ENCODE data around the gene IFT81. TPM values are rescaled to one million over a fixed set of nuclear protein-coding genes. Genes with fewer than 3 reads are reported as not detected.

The IFT81 gene
- total RNA-seq, 1 donor from 2014 or later = 4.3 TPM

DNA sequence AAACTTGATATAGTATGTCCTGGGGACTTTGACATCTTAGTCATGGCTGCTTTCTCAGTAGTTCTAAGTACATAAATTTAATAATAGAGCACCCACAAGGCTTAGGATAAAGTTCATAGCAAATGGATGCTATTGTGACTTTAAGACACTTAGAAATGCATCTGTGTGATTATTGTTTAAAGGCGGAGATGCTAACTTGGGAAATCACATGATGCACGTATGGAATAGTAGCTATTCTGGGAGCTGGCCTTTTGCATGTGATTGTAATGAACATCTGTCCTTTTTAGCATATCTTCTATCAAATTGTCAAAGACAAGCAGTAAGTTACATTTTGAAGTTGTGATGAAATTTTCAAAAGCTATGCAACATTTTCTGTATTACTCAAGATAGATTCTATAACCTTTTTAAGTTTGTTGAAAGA is 110.2 kb downstream of the IFT81 start:
- CTCF ChIA-PET = interaction anchor here (1.0 kb wide), 1 partner anchor 654 kb away, joined by 3 read pairs; no protein-coding TSS in a partner anchor
- TF ChIP-seq, protein P1, sequence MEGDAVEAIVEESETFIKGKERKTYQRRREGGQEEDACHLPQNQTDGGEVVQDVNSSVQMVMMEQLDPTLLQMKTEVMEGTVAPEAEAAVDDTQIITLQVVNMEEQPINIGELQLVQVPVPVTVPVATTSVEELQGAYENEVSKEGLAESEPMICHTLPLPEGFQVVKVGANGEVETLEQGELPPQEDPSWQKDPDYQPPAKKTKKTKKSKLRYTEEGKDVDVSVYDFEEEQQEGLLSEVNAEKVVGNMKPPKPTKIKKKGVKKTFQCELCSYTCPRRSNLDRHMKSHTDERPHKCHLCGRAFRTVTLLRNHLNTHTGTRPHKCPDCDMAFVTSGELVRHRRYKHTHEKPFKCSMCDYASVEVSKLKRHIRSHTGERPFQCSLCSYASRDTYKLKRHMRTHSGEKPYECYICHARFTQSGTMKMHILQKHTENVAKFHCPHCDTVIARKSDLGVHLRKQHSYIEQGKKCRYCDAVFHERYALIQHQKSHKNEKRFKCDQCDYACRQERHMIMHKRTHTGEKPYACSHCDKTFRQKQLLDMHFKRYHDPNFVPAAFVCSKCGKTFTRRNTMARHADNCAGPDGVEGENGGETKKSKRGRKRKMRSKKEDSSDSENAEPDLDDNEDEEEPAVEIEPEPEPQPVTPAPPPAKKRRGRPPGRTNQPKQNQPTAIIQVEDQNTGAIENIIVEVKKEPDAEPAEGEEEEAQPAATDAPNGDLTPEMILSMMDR (IDR thresholded peaks at IDR 0.05) = no peak

DNA sequence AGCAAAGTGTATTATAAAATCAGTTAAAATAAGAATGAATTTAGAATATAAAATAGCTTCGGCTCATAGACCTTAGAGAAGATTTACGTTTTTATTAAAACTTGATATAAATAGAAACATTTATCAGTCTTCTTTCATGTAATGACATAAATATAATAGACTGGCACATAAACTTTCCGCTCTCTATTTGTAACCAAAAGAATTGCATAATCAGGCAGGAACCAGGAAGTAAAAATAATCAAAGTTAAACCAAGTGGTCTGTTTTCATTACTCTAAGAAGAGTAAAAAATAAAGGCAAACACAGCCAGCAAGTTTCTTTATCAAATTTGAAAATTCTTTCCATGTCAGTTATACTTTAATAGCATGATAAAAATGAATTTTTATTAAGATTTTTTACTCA is 110.6 kb downstream of the IFT81 start:
- H3K9me3 Mint-ChIP-seq = no peaks in the 10 kb centered on the region
- H3K4me1 Mint-ChIP-seq = peaks cover 7% of the 10 kb centered on the region
- DNase-seq (no peak), ATAC-seq (ENCODE audit: low read depth) (no peak)
- H3K27me3 Mint-ChIP-seq = peaks cover under 1% of the 10 kb centered on the region
- intact Hi-C loops (cut with micrococcal nuclease) = no loop called here
- no peak overlapping the region for H3K27ac Mint-ChIP-seq
- TF ChIP-seq, protein P1 (IDR thresholded peaks at IDR 0.05) = no peak
- H3K4me3 Mint-ChIP-seq = no peak overlapping the region
- no peaks in the 10 kb centered on the region for H3K36me3 Mint-ChIP-seq (ENCODE audit: low read depth)
- CTCF ChIA-PET = no interaction called here
- POLR2A ChIA-PET = no interaction called here

More for the DNA sequence above, 110.2 kb downstream of the IFT81 start:
- ATAC-seq (ENCODE audit: low read depth) = no peak
- H3K27ac Mint-ChIP-seq = no peak overlapping the region
- peaks cover 7% of the 10 kb centered on the region for H3K4me1 Mint-ChIP-seq
- H3K27me3 Mint-ChIP-seq = no peaks in the 10 kb centered on the region
- intact Hi-C loops (cut with micrococcal nuclease) = no loop called here
- POLR2A ChIA-PET = no interaction called here
- H3K36me3 Mint-ChIP-seq (ENCODE audit: low read depth) = no peaks in the 10 kb centered on the region
- no peak for DNase-seq
- H3K9me3 Mint-ChIP-seq = no peaks in the 10 kb centered on the region
- H3K4me3 Mint-ChIP-seq = no peak overlapping the region

DNA sequence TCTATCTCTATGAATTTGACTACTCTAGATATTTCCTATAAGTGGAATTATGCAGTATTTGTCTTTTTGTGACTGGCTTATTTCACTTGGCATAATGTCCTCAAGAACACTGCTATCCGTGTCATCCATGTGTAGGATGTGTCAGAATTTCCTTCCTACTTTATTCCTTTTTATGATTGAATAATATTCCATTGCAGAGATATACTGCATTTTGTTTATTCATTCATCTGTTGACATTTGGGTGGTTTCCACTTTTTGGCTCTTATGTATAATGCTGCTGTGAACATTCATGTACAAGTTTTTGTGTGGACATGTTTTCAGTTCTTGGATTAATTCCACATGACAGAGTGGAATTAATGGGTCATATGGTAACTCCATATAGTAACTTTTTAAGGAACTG is 111.2 kb downstream of the IFT81 start:
- H3K4me1 Mint-ChIP-seq = peaks cover 7% of the 10 kb centered on the region
- intact Hi-C loops (cut with micrococcal nuclease) = no loop called here
- ChIA-PET POLR2A (no interaction called here), CTCF (no interaction called here)
- no peaks in the 10 kb centered on the region for H3K36me3 Mint-ChIP-seq (ENCODE audit: low read depth)
- DNase-seq (no peak), ATAC-seq (ENCODE audit: low read depth) (no peak)
- H3K27ac Mint-ChIP-seq = no peak overlapping the region
- H3K27me3 Mint-ChIP-seq = peaks cover 5% of the 10 kb centered on the region
- TF ChIP-seq, protein P1 (IDR thresholded peaks at IDR 0.05) = no peak
- H3K9me3 Mint-ChIP-seq = no peaks in the 10 kb centered on the region
- no peak overlapping the region for H3K4me3 Mint-ChIP-seq

DNA sequence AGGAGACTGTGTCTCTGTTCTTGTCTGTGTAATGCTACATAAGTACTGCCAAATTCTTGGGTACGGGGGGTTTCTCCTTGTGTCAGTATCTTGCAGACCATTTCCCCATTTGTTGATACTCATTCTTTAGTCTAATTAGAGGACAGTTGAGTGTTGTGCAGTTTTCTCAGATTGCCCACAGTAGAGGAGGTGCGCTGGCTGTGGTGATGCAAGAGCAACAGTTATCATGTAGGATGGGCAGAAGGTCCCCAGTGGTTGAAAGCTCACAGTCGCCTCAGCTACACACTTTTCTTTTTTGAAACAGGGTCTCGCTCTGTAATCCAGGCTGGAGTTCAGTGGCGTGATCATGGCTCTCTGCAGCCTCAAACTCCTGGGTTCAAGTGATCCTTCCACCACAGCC is 119.1 kb downstream of the IFT81 start:
- H3K9me3 Mint-ChIP-seq = no peaks in the 10 kb centered on the region
- no peak overlapping the region for H3K27ac Mint-ChIP-seq
- H3K27me3 Mint-ChIP-seq = peaks cover 6% of the 10 kb centered on the region
- DNase-seq (no peak), ATAC-seq (ENCODE audit: low read depth) (no peak)
- no peak overlapping the region for H3K4me3 Mint-ChIP-seq
- ChIA-PET CTCF (no interaction called here), POLR2A (no interaction called here)
- peaks cover 8% of the 10 kb centered on the region for H3K4me1 Mint-ChIP-seq
- TF ChIP-seq, protein P1 (IDR thresholded peaks at IDR 0.05) = no peak
- no peaks in the 10 kb centered on the region for H3K36me3 Mint-ChIP-seq (ENCODE audit: low read depth)
- intact Hi-C loops (cut with micrococcal nuclease) = loop anchor here (10.0 kb wide), 1 partner anchor 388 kb away; no protein-coding TSS in a partner anchor

DNA sequence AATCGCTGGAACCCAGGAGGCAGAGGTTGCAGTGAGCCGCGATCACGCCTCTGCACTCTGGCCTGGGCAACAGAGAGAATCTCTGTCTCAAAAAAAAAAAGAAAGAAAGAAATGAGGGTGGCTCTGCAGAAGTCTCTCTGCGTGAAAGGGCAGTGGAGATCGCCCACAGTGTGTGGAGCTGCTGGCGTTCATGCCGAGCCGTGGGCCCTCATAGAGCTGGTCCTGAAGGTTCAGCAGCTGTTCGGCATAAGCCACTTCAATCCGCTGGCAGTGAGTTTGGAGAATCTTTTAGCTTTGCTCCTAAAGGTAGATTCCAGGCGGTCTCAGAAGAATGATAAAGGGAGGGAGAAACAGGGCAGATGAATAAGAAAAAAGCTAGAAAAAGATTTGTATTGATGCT is 120.2 kb downstream of the IFT81 start:
- no peak for ATAC-seq (ENCODE audit: low read depth)
- DNase-seq = no peak
- no peak overlapping the region for H3K4me3 Mint-ChIP-seq
- H3K36me3 Mint-ChIP-seq (ENCODE audit: low read depth) = no peaks in the 10 kb centered on the region
- peaks cover 6% of the 10 kb centered on the region for H3K27me3 Mint-ChIP-seq
- TF ChIP-seq, protein P1 (IDR thresholded peaks at IDR 0.05) = no peak
- peaks cover 8% of the 10 kb centered on the region for H3K4me1 Mint-ChIP-seq
- CTCF ChIA-PET = interaction anchor here (0.6 to 0.8 kb wide), 2 partner anchors 145 to 391 kb away, joined by 3 to 6 read pairs; no protein-coding TSS in a partner anchor
- intact Hi-C loops (cut with micrococcal nuclease) = loop anchor here (10.0 kb wide), 1 partner anchor 390 kb away; no protein-coding TSS in a partner anchor
- no peaks in the 10 kb centered on the region for H3K9me3 Mint-ChIP-seq
- POLR2A ChIA-PET = no interaction called here
- H3K27ac Mint-ChIP-seq = no peak overlapping the region
